Osteoblast (primary cell): ENCODE measurements around the gene OVOL1. TPM values are rescaled to one million over a fixed set of nuclear protein-coding genes. Genes with fewer than 3 reads are reported as not detected.

Experiments
- DNase-seq: peaks from one replicate; pipeline ENCODE4 v3.0.0; 2011; ENCODE audit warnings: low spot score, mixed read lengths; ENCODE audit not compliant: insufficient read length; ENCODE audit errors: missing footprints
- H2AFZ ChIP-seq: 2 replicates; pipeline ENCODE4 v1.6.0; 2011; ENCODE audit warnings: mild to moderate bottlenecking, low read length
- H3K27ac ChIP-seq: 2 replicates; pipeline ENCODE4 v1.5.1; 2011; ENCODE audit warnings: mild to moderate bottlenecking, low read depth, low read length, moderate library complexity
- H3K27me3 ChIP-seq: 2 replicates; pipeline ENCODE4 v1.6.0; 2012; ENCODE audit warnings: mild to moderate bottlenecking, control low read depth, inconsistent platforms, low read length, moderate library complexity; ENCODE audit not compliant: insufficient read depth
- H3K36me3 ChIP-seq: 2 replicates; pipeline ENCODE4 v1.5.1; 2011; ENCODE audit warnings: mild to moderate bottlenecking, low read length, control low read depth, moderate library complexity; ENCODE audit not compliant: insufficient read depth
- H3K4me1 ChIP-seq: 2 replicates; pipeline ENCODE4 v1.5.1; 2011; ENCODE audit warnings: mild to moderate bottlenecking, low read length, control low read depth, moderate library complexity; ENCODE audit not compliant: insufficient read depth
- H3K4me2 ChIP-seq: 2 replicates; pipeline ENCODE4 v1.6.0; 2011; ENCODE audit warnings: mild to moderate bottlenecking, low read length; ENCODE audit not compliant: insufficient read depth
- H3K4me3 ChIP-seq: fragments of 200-600 bp; sonication (generic); 3 replicates; pipeline ENCODE4 v1.5.1; 2012; ENCODE audit warnings: mild to moderate bottlenecking, low read length, inconsistent platforms; ENCODE audit not compliant: insufficient read depth
- H3K79me2 ChIP-seq: 2 replicates; pipeline ENCODE4 v1.6.0; 2012; ENCODE audit warnings: mild to moderate bottlenecking, low read length, control low read depth, inconsistent platforms; ENCODE audit not compliant: insufficient read depth
- H3K9me3 ChIP-seq: 2 replicates; pipeline ENCODE4 v1.5.1; 2011; ENCODE audit warnings: low read depth, low read length, control low read depth
- H4K20me1 ChIP-seq: 2 replicates; pipeline ENCODE4 v1.6.0; 2012; ENCODE audit warnings: mild to moderate bottlenecking, low read length, control low read depth; ENCODE audit not compliant: insufficient read depth
- CTCF ChIP-seq: IDR thresholded peaks from 2 replicates; pipeline ENCODE4 v1.5.1; 2011; ENCODE audit warnings: mild to moderate bottlenecking, low read depth, low read length, moderate library complexity; ENCODE audit errors: extremely low read depth
- total RNA-seq: library from RNA; depleted of rRNA; stranded (reverse); fragments of >200 nt; gene quantifications from 2 replicates; pipeline ENCODE4 v1.2.3, GENCODE V29; 2012

OVOL1 gene
- total RNA-seq, 1 donor, result not detected

GRCh38 chr11:65779919-65780769, 6.7 kb upstream of the OVOL1 start:
- peak overlapping the region; percentile 77 for H3K27ac ChIP-seq
- H3K9me3 ChIP-seq, result no peaks in the 10 kb centered on the region
- peak overlapping the region; percentile 95 for H3K4me3 ChIP-seq
- peaks cover 31% of the 10 kb centered on the region for H4K20me1 ChIP-seq
- peak; percentile 87 for TF ChIP-seq CTCF
- H2AFZ ChIP-seq, result peak overlapping the region; percentile 90
- peaks cover 2% of the 10 kb centered on the region for H3K27me3 ChIP-seq
- peaks cover 5% of the 10 kb centered on the region for H3K4me1 ChIP-seq
- H3K79me2 ChIP-seq, result peaks cover 35% of the 10 kb centered on the region
- peaks cover 9% of the 10 kb centered on the region for H3K36me3 ChIP-seq
- peak overlapping the region; percentile 94 for H3K4me2 ChIP-seq
- DNase-seq, result peak; percentile 100

GRCh38 chr11:65780770-65781151, 6.1 kb upstream of the OVOL1 start, which contains the start of gene AP5B1:
Gene AP5B1 (minus strand): TSS chr11:65780976. CDS start chr11:65780591, 385 bp downstream.
- H2AFZ ChIP-seq, result peak within 1 kb of the TSS; percentile 90
- H3K9me3 ChIP-seq, result no peaks in the 10 kb centered on the region
- H3K27ac ChIP-seq, result peak within 1 kb of the TSS; percentile 77
- peaks cover 9% of the 10 kb centered on the region for H3K36me3 ChIP-seq
- H3K4me2 ChIP-seq, result peak within 1 kb of the TSS; percentile 94
- peaks cover 29% of the 10 kb centered on the region for H4K20me1 ChIP-seq
- peak; percentile 100 for DNase-seq
- peaks cover 35% of the 10 kb centered on the region for H3K79me2 ChIP-seq
- TF ChIP-seq CTCF, result no peak
- peaks cover 8% of the 10 kb centered on the region for H3K27me3 ChIP-seq
- H3K4me1 ChIP-seq, result peaks cover 5% of the 10 kb centered on the region
- peak within 1 kb of the TSS; percentile 95 for H3K4me3 ChIP-seq

- no peaks in the 10 kb centered on the region for H3K9me3 ChIP-seq
- peaks cover 5% of the 10 kb centered on the region for H3K4me1 ChIP-seq
- H2AFZ ChIP-seq, result peak overlapping the region; percentile 15
- peak; percentile 97 for DNase-seq
- peaks cover 9% of the 10 kb centered on the region for H3K36me3 ChIP-seq
- H3K4me2 ChIP-seq, result peak overlapping the region; percentile 63
- TF ChIP-seq CTCF, result no peak
- peaks cover 35% of the 10 kb centered on the region for H3K79me2 ChIP-seq
- peaks cover 14% of the 10 kb centered on the region for H3K27me3 ChIP-seq
- H3K4me3 ChIP-seq, result peak overlapping the region; percentile 95
- H3K27ac ChIP-seq, result no peak overlapping the region
- peaks cover 24% of the 10 kb centered on the region for H4K20me1 ChIP-seq
Measured at GRCh38 chr11:65781152-65781961, 5.5 kb upstream of the OVOL1 start.
